ENCODE measurements around the gene ACAP2. TPM values are rescaled to one million over a fixed set of nuclear protein-coding genes. Genes with fewer than 3 reads are reported as not detected.

The ACAP2 gene
- total RNA-seq, 1 donor = 91.1 TPM

DNA sequence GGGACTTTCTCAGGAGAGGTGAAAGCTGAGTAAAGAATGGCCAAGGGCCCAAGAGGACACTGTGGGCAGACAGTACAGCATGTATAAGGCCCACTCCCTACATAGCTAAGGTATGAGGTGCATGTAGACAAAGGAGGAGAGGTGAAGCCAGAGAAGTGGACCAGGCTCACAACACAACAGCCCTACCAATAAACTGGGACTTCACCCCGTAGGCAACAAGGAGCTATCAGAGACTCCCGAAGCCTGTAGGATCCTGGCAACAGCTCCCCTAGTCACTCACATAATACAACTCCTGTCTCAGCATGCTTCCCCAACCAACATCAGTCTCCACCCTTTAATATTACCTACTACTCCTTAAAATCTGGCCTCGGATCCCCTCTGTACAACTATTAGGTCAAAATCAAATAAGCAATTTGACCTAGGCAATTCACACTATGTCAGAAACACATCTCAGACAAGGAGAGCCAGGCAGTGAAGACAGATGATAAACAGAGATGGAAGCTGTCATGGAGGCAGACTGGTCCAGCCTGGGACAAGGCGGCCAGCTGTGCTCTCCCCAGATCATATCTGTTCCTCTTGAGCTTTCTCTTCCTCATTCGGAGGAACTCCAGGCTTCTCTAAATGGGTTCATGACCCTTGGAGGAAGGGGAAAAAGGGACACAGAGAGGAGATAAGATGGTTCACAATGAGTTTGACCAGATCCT, 173.3 kb downstream of the ACAP2 start:
- TF ChIP-seq, protein P1, sequence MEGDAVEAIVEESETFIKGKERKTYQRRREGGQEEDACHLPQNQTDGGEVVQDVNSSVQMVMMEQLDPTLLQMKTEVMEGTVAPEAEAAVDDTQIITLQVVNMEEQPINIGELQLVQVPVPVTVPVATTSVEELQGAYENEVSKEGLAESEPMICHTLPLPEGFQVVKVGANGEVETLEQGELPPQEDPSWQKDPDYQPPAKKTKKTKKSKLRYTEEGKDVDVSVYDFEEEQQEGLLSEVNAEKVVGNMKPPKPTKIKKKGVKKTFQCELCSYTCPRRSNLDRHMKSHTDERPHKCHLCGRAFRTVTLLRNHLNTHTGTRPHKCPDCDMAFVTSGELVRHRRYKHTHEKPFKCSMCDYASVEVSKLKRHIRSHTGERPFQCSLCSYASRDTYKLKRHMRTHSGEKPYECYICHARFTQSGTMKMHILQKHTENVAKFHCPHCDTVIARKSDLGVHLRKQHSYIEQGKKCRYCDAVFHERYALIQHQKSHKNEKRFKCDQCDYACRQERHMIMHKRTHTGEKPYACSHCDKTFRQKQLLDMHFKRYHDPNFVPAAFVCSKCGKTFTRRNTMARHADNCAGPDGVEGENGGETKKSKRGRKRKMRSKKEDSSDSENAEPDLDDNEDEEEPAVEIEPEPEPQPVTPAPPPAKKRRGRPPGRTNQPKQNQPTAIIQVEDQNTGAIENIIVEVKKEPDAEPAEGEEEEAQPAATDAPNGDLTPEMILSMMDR (IDR thresholded peaks at IDR 0.05; ENCODE audit: insufficient read depth, low read depth, low read length) = no peak
- H3K4me3 ChIP-seq (ENCODE audit: low read depth, low read length) = peak overlapping the region; percentile 70
- DNase-seq (ENCODE audit: low read depth) = peak; percentile 5

DNA sequence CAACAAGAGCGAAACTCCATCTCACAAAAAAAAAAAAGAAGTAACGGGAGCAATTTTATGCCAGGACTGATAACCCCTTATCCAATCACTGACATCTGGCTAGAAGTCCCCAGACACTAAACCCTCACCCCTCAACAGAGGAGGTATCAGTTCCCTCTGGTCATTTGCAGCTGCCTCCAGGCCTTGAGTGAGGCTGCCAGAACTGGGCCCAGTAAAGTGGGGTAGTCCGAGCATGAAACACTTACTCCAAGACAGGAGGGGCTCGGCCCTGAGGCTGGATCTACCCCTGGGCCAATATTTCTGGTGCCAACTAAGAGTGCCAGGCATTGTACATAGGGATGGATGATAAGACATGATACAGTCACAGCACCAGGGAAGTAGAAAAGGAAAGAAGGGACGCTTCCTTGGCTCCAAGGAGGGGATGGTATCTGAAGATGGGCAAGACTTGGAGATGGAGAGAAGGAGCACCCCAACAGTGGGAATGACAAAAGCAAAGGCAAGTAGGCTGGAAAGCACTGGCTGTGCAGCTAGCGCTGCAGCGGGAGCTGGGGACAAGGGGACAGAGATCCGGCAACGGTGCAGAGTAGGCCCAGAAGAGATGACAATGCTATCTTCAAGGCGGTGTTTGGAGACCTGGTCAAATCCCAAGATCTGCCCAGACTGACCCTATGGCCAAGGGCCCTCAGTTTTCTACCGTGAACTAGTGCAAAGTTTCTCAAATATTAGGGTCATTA, 174.1 kb downstream of the ACAP2 start:
- TF ChIP-seq, protein P1 (IDR thresholded peaks at IDR 0.05; ENCODE audit: insufficient read depth, low read depth, low read length) = no peak
- no peak overlapping the region for H3K4me3 ChIP-seq (ENCODE audit: low read depth, low read length)
- no peak for DNase-seq (ENCODE audit: low read depth)

DNA sequence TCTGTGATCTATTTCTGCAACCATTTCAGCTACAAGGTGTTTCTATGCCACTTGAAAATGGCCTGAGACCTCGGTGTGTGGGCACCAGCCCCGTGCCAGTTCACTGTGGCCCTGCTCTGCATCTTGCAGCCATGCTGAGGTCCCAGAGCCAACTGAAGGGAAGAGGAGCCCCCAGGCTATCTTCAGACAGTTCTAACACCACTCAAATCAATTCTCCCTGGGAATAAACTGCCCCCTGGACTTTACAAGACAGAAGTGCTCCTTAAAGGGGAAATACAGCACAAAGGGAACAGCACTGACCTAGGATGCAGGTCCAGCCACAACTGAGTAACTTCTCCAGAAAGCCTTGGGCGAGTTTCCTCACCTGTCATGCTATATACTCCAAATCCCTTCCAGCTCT, 175.7 kb downstream of the ACAP2 start:
- H3K4me3 ChIP-seq (ENCODE audit: low read depth, low read length) = no peak overlapping the region
- TF ChIP-seq, protein P1 (IDR thresholded peaks at IDR 0.05; ENCODE audit: insufficient read depth, low read depth, low read length) = no peak
- no peak for DNase-seq (ENCODE audit: low read depth)

DNA sequence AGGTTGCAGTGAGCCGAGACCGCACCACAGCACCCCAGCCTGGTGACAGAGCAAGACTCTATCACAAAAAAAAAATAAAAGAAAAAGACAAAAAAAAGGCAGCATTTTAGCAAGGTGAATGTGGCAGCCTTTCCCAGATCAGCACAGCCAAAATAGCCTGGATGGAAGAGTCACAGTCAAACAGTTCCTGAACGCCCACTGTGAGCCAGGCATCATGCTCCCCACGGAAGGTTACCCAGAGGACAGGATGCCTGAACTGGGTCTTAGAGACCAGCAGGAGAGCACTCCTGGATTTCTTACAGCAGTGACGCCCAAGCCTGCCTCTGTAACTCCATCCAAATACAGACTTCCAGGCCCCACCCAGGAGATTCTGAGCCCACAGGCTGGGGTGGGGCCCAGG, 176.4 kb downstream of the ACAP2 start:
- TF ChIP-seq, protein P1 (IDR thresholded peaks at IDR 0.05; ENCODE audit: insufficient read depth, low read depth, low read length) = no peak
- no peak for DNase-seq (ENCODE audit: low read depth)
- no peak overlapping the region for H3K4me3 ChIP-seq (ENCODE audit: low read depth, low read length)

DNA sequence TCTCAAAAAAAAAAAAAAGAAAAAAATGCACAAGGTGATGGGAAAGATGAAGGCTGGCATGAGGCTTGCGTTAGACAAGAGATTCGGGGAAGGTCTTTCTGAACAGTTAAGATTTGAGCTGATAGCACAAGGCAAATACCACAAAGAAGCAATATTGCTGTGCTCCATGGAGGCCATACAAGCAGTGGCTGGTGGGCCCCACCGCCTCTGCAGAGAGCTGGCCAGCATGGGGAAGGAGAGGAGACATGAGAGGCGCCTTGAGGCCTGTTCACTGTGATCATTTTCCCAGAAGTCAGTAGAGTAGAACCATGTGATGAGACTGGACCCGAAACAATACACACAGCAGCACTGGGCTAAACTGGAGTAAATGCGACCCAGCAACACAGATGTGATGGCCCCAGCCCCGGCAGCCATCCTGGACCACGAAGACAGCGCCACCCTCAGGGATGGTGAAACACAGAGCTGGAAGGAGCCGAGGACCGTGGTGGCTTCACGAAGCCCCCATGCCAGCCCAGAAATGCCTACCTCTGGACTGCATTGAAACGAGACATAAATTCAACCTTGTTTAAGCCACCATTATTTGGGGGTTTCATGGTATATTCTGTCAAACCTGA, 177.3 kb downstream of the ACAP2 start:
- TF ChIP-seq, protein P1 (IDR thresholded peaks at IDR 0.05; ENCODE audit: insufficient read depth, low read depth, low read length) = no peak
- DNase-seq (ENCODE audit: low read depth) = no peak
- H3K4me3 ChIP-seq (ENCODE audit: low read depth, low read length) = no peak overlapping the region

DNA sequence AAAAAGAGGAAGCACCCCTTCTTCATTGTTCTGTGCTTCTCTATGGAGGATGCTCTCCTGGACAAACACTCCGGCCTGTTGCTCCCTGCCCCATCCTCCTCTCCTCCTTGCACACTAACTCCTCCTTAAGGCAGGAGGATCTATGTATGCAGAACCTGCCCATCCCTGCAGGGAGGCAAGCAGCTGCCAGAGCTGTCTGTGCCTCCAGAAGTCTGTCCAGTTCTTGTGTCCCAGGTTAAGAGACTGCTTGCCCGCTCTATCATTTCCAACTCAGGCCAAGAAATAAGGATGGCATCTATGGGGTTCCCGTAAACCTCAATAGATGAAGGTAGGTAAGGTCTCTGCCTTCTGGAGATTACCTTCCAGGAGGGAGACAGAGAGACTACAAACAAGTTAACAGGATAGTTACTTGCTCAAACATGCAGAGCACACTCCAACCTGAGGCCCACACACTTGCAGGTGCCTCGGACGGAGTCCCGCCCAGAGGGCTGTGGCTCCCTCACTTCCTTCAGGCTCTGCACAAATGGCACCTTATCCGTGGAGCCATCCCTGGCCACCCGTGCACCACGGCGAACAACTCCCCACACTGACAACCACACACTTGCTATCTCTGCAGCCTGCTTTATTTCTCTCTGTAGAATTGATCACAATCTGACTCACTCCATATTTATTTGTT, 178.8 kb downstream of the ACAP2 start:
- TF ChIP-seq, protein P1 (IDR thresholded peaks at IDR 0.05; ENCODE audit: insufficient read depth, low read depth, low read length) = no peak
- no peak for DNase-seq (ENCODE audit: low read depth)
- H3K4me3 ChIP-seq (ENCODE audit: low read depth, low read length) = no peak overlapping the region

Measured in fibroblast of villous mesenchyme (primary cell).